Stimulated activated CD4-positive, alpha-beta T cell treated with anti-CD3 and anti-CD28 coated beads, Interleukin-1b, Interleukin-23, amount 100 ng/mL, for 4 hours (primary cell): ENCODE results near the gene CCDC81.
"Not testable (repeated sequence)": the region's sequence is repeated elsewhere in the genome, so short reads cannot be mapped to it uniquely, and the experiment has no call there.

Source experiments
- DNase-seq, 2 donors: peaks; one replicate each; pipeline ENCODE4 v3.0.0-alpha.2; 2020; ENCODE audit warnings: low read depth in 2 of 2

CCDC81 gene

GRCh38 chr11:86374586-86374985 lies at the start of gene CCDC81:
TSS of gene CCDC81 (plus strand) at chr11:86374887. CDS start at chr11:86375164, 277 bp downstream.
- DNase-seq: no peak

GRCh38 chr11:86335131-86335767 lies 39.4 kb upstream of the CCDC81 start:
- DNase-seq: no peak

GRCh38 chr11:86337227-86337626 lies 37.5 kb upstream of the CCDC81 start:
- DNase-seq: no peak

- DNase-seq: no peak
These were observed 33.3 kb upstream of the CCDC81 start for GRCh38 chr11:86341382-86341781.

- no peak for DNase-seq
These were observed 28.2 kb upstream of the CCDC81 start for GRCh38 chr11:86346513-86346912.

GRCh38 chr11:86355256-86355655 lies 19.4 kb upstream of the CCDC81 start:
- no peak for DNase-seq

- DNase-seq: not testable (repeated sequence)
These were observed 17.3 kb upstream of the CCDC81 start for GRCh38 chr11:86357412-86357811.

- no peak for DNase-seq
These were observed 16.0 kb upstream of the CCDC81 start for GRCh38 chr11:86358720-86359119.

GRCh38 chr11:86360775-86361395 lies 13.8 kb upstream of the CCDC81 start:
- no peak for DNase-seq

GRCh38 chr11:86363424-86363823 lies 11.3 kb upstream of the CCDC81 start:
- DNase-seq: no peak

- DNase-seq: no peak
These were observed 9.1 kb upstream of the CCDC81 start for GRCh38 chr11:86365546-86365945.

GRCh38 chr11:86369668-86370067 lies 5.0 kb upstream of the CCDC81 start:
- no peak for DNase-seq

- DNase-seq: no peak
These were observed 4.5 kb upstream of the CCDC81 start for GRCh38 chr11:86370171-86370570.

- no peak for DNase-seq
These were observed 3.6 kb upstream of the CCDC81 start for GRCh38 chr11:86370922-86371594.

- DNase-seq: no peak
These were observed 2.6 kb upstream of the CCDC81 start for GRCh38 chr11:86372041-86372440.

GRCh38 chr11:86372586-86372985 lies 2.1 kb upstream of the CCDC81 start:
- DNase-seq: no peak

- no peak for DNase-seq
These were observed 618 bp upstream of the CCDC81 start for GRCh38 chr11:86374069-86374468.

GRCh38 chr11:86377972-86378371 lies 3.3 kb downstream of the CCDC81 start:
- DNase-seq: no peak

- no peak for DNase-seq
These were observed 5.8 kb downstream of the CCDC81 start for GRCh38 chr11:86380295-86381059.

- no peak for DNase-seq
These were observed 8.6 kb downstream of the CCDC81 start for GRCh38 chr11:86383041-86383955.

GRCh38 chr11:86386283-86386682 lies 11.6 kb downstream of the CCDC81 start:
- DNase-seq: no peak
